GM12878 (cell line): ENCODE measurements around the gene C10orf143. TPM values are rescaled to one million over a fixed set of nuclear protein-coding genes. Genes with fewer than 3 reads are reported as not detected.

Source experiments
- ATAC-seq: fragments of 200-7000 bp; cut with Tn5 transposase; 3 replicates; pipeline ENCODE4 v1.9.1; 2020; ENCODE audit warnings: mild to moderate bottlenecking, moderate library complexity
- BruUV-seq: library from RNA; stranded (reverse); fragments of 400-500 nt; replicated peaks from 2 replicates; lab custom pipeline; 2021; lab: Mats Ljungman, UMichigan
- CTCF ChIA-PET: fragments of 300-600 bp; sonication (Branson Sonifier 250); formaldehyde crosslinking; extraction: SDS; loops from one replicate; lab custom pipeline; 2021; ENCODE audit warnings: inconsistent platforms; lab: Yijun Ruan, JAX
- POLR2A ChIA-PET: fragments of 350-600 bp; formaldehyde crosslinking; extraction: SDS; loops from one replicate; lab custom pipeline; 2021; ENCODE audit warnings: inconsistent platforms; lab: Charles Lee
- RAD21 ChIA-PET: fragments of 300-600 bp; sonication (Branson Sonifier 250); formaldehyde crosslinking; loops from one replicate; lab custom pipeline; 2023; ENCODE audit warnings: antibody characterized with exemption; ENCODE audit not compliant: unreplicated experiment; lab: Charles Lee
- SMC1A ChIA-PET: fragments of 300-600 bp; sonication (Branson Sonifier 250); formaldehyde crosslinking; loops from one replicate; lab custom pipeline; 2023; ENCODE audit not compliant: unreplicated experiment, uncharacterized antibody; lab: Charles Lee
- DNase-seq: peaks from one replicate; pipeline ENCODE4 v3.0.0-alpha.2; 2011; ENCODE audit warnings: low read depth, low spot score
- FAIRE-seq: peaks from 3 replicates; lab custom pipeline; 2011; peaks lifted over from hg19 to GRCh38; lab: Jason Lieb, UNC
- H2AFZ ChIP-seq: 2 replicates; pipeline ENCODE4 v1.6.0; 2011; ENCODE audit warnings: low read depth, low read length, control low read depth; ENCODE audit not compliant: control insufficient read depth
- H3K27ac ChIP-seq: 2 replicates; pipeline ENCODE4 v1.5.1; 2011; ENCODE audit warnings: control low read depth; ENCODE audit not compliant: control insufficient read depth, insufficient read depth
- H3K27me3 ChIP-seq, 2 experiments: replicated peaks in 1 of 2; 2 replicates each; pipeline versions ENCODE4 v1.6.0 to v1.6.1; 2011; ENCODE audit warnings: low read length in 1 of 2; ENCODE audit not compliant: control insufficient read depth in 2 of 2, insufficient read depth in 2 of 2
- H3K36me3 ChIP-seq, 2 experiments: 2 replicates each; pipeline ENCODE4 v1.5.1; 2011; ENCODE audit warnings: low read length in 1 of 2; ENCODE audit not compliant: control insufficient read depth in 2 of 2, insufficient read depth in 2 of 2
- H3K4me1 ChIP-seq: 2 replicates; pipeline ENCODE4 v1.6.1; 2011; ENCODE audit warnings: mild to moderate bottlenecking, low read length, moderate library complexity, mixed read lengths; ENCODE audit not compliant: control insufficient read depth, insufficient read depth
- H3K4me2 ChIP-seq: 2 replicates; pipeline ENCODE4 v1.6.0; 2011; ENCODE audit warnings: control low read depth; ENCODE audit not compliant: control insufficient read depth, insufficient read depth
- H3K4me3 ChIP-seq: fragments of 200-600 bp; sonication (generic); 2 replicates; pipeline ENCODE4 v1.5.1; 2016
- H3K79me2 ChIP-seq: 2 replicates; pipeline ENCODE4 v1.6.0; 2011; ENCODE audit warnings: low read length; ENCODE audit not compliant: control insufficient read depth, insufficient read depth
- H3K9ac ChIP-seq: 2 replicates; pipeline ENCODE4 v1.8.0; 2011; ENCODE audit warnings: low read length, control low read depth, mixed read lengths; ENCODE audit not compliant: control insufficient read depth, insufficient read depth
- H3K9me3 ChIP-seq: replicated peaks from 3 replicates; pipeline ENCODE4 v1.5.1; 2011; ENCODE audit warnings: mild to moderate bottlenecking, low read length; ENCODE audit not compliant: control insufficient read depth, insufficient read depth
- H4K20me1 ChIP-seq: 2 replicates; pipeline ENCODE4 v1.6.0; 2011; ENCODE audit not compliant: control insufficient read depth, insufficient read depth
- BCLAF1 ChIP-seq: fragments of 450-650 bp; IDR thresholded peaks from 2 replicates; pipeline ENCODE4 v1.6.1; 2017; ENCODE audit warnings: antibody characterized with exemption, mild to moderate bottlenecking, moderate library complexity
- EGR1 ChIP-seq, 2 experiments: IDR thresholded peaks; 1 replicate in 1 of 2; 2 replicates in 1 of 2; pipeline ENCODE4 v1.6.1; 2011 to 2012; ENCODE audit warnings: low read depth in 2 of 2, low read length in 2 of 2, borderline replicate concordance in 1 of 2, mild to moderate bottlenecking in 1 of 2, moderate library complexity in 1 of 2
- ESRRA ChIP-seq: IDR thresholded peaks from 2 replicates; pipeline ENCODE4 v1.6.1; 2012; ENCODE audit warnings: mild to moderate bottlenecking, low read length, improper control_type of control experiment
- FOXM1 ChIP-seq: IDR thresholded peaks from 2 replicates; pipeline ENCODE4 v1.6.1; 2012; ENCODE audit warnings: low read depth, mild to moderate bottlenecking, inconsistent platforms, low read length, moderate library complexity
- HSF1 ChIP-seq: fragments of 150-350 bp; IDR thresholded peaks from 2 replicates; pipeline ENCODE4 v1.6.1; 2014; ENCODE audit warnings: mild to moderate bottlenecking, low read depth, low read length
- IRF4 ChIP-seq: IDR thresholded peaks from 2 replicates; pipeline ENCODE4 v1.6.1; 2011; ENCODE audit warnings: low read depth, low read length
- JUND ChIP-seq: IDR thresholded peaks from 2 replicates; pipeline ENCODE4 v1.6.1; 2012; ENCODE audit warnings: low read depth, mild to moderate bottlenecking, low read length, improper control_type of control experiment, moderate library complexity
- NFXL1 ChIP-seq: fragments of 450-650 bp; IDR thresholded peaks from 2 replicates; pipeline ENCODE4 v1.6.1; 2017; ENCODE audit warnings: antibody characterized with exemption, mild to moderate bottlenecking, borderline replicate concordance
- NFYA ChIP-seq: IDR thresholded peaks from 2 replicates; pipeline ENCODE4 v1.6.1; 2011; ENCODE audit warnings: low read depth, mild to moderate bottlenecking, low read length, improper control_type of control experiment, borderline replicate concordance
- NFYB ChIP-seq: IDR thresholded peaks from 2 replicates; pipeline ENCODE4 v1.6.1; 2011; ENCODE audit warnings: low read depth, mild to moderate bottlenecking, low read length, improper control_type of control experiment, moderate library complexity; ENCODE audit not compliant: insufficient read depth
- NRF1 ChIP-seq: conservative IDR thresholded peaks from 2 replicates; pipeline ENCODE4 v1.6.1; 2011; ENCODE audit warnings: mild to moderate bottlenecking, low read depth, low read length, improper control_type of control experiment
- SMARCA5 ChIP-seq: fragments of 450-650 bp; IDR thresholded peaks from 2 replicates; pipeline ENCODE4 v1.6.1; 2017; ENCODE audit warnings: mild to moderate bottlenecking
- SMC3 ChIP-seq: IDR thresholded peaks from 2 replicates; pipeline ENCODE4 v1.6.1; 2011; ENCODE audit warnings: low read length, improper control_type of control experiment, borderline replicate concordance
- SPI1 ChIP-seq: IDR thresholded peaks from 2 replicates; pipeline ENCODE4 v1.6.1; 2011; ENCODE audit warnings: low read depth, mild to moderate bottlenecking, low read length, moderate library complexity, borderline replicate concordance; ENCODE audit not compliant: insufficient read depth
- SREBF1 ChIP-seq: IDR thresholded peaks from 2 replicates; pipeline ENCODE4 v1.6.1; 2012; ENCODE audit warnings: mild to moderate bottlenecking, low read length
- SUZ12 ChIP-seq: fragments of 200-600 bp; sonication (generic); IDR thresholded peaks from one replicate; pipeline ENCODE4 v1.6.1; 2018; ENCODE audit warnings: antibody characterized with exemption, mild to moderate bottlenecking; ENCODE audit not compliant: unreplicated experiment
- WRNIP1 ChIP-seq: IDR thresholded peaks from 2 replicates; pipeline ENCODE4 v1.6.1; 2011; ENCODE audit warnings: low read depth, low read length, improper control_type of control experiment, borderline replicate concordance
- YY1 ChIP-seq: IDR thresholded peaks from 2 replicates; pipeline ENCODE4 v1.6.1; 2011; ENCODE audit warnings: low read depth, mild to moderate bottlenecking, low read length
- ZNF384 ChIP-seq: IDR thresholded peaks from 2 replicates; pipeline ENCODE4 v1.6.1; 2012; ENCODE audit warnings: low read depth, mild to moderate bottlenecking, low read length, improper control_type of control experiment, borderline replicate concordance
- WGBS: methylation state at CpG from one replicate; pipeline ENCODE4 v1.1.6; 2016; ENCODE audit warnings: low lambda C conversion rate; ENCODE audit not compliant: insufficient replicate concordance, insufficient coverage; ENCODE audit errors: missing lambda C conversion rate; 5-methylcytosine and 5-hydroxymethylcytosine counted together
- in situ Hi-C: fragments of 300-500 bp; cut with MboI; formaldehyde crosslinking; loops from 9 replicates; pipeline ENCODE4 v1.14.3; 2018; ENCODE audit warnings: mixed read lengths
- intact Hi-C: fragments of 100-400 bp; cut with micrococcal nuclease; formaldehyde crosslinking; loops from one replicate; pipeline ENCODE4 v1.14.2; 2022; ENCODE audit not compliant: unreplicated experiment
- polyA plus RNA-seq, 11 experiments: library from polyadenylated mRNA; depleted of rRNA in 4 of 11; unstranded in 6 of 11; stranded (reverse) in 5 of 11; fragments of >200 nt; fragmentation: Nextera tagmentation in 4 of 11; fragmentation: Illumina TruSeq in 1 of 11; extraction: Ambion mirVana in 4 of 11; extraction: Trizol in 1 of 11; gene quantifications; 1 replicate in 1 of 11; 2 replicates in 10 of 11; pipeline versions ENCODE4 v1.2.1 to v1.2.3, GENCODE V29; 2011 to 2016; ENCODE audit warnings: inconsistent platforms in 2 of 11, missing spikeins in 2 of 11, low read depth in 1 of 11
- total RNA-seq, 4 experiments: library from RNA; depleted of rRNA in 3 of 4; stranded (reverse); fragments of >200 nt in 3 of 4; fragmentation: Illumina TruSeq in 1 of 4; extraction: Trizol in 1 of 4; gene quantifications; 2 replicates each; pipeline versions ENCODE4 v1.2.1 to v1.2.3, GENCODE V29; 2013 to 2021
- TF ChIP-seq, protein P1 (sequence below): IDR thresholded peaks from 2 replicates; pipeline ENCODE4 v1.6.1; 2011; ENCODE audit warnings: low read depth, mild to moderate bottlenecking, low read length, moderate library complexity, borderline replicate concordance; ENCODE audit errors: extremely low read depth

C10orf143 gene
- total and polyA plus RNA-seq, 10 of the 15 experiments (the other 5 are each of a cell fraction or from before 2014, with no cell fraction given), result 0.64 to 7.9 (median 2.6) TPM

DNA sequence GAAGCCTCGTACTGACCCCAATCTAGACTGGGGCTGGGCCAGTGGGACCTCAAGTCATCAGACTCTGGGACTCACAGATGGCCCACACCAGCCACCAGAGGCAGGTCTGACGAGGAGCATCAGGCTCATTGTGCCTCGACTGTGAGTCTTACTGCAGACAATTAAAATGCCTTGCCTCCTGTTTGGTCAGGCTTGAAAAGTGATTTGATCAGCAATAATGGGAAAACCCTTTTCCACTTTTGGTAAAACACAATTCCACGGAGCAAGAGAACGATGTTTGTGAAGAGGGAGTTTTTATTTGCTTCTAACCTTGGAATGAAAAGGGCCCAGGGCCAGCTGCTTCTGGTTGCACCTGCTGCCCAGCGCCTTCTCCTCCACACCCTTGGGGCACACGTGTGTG lies 43.9 kb downstream of the C10orf143 start (continued):
- TF ChIP-seq NFYA (no peak), SMARCA5 (no peak), FOXM1 (no peak), NFYB (no peak), SREBF1 (no peak), NFXL1 (no peak), IRF4 (no peak), SMC3 (no peak)
- TF ChIP-seq, protein P1, sequence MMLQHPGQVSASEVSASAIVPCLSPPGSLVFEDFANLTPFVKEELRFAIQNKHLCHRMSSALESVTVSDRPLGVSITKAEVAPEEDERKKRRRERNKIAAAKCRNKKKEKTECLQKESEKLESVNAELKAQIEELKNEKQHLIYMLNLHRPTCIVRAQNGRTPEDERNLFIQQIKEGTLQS, result no peak

GRCh38 chr10:130065251-130065650 lies 45.4 kb downstream of the C10orf143 start:
- H3K4me1 ChIP-seq, result no peaks in the 10 kb centered on the region
- H4K20me1 ChIP-seq, result no peaks in the 10 kb centered on the region
- DNase-seq, result no peak
- CTCF ChIA-PET, result no interaction called here
- BruUV-seq, result no TSS peak
- no peak overlapping the region for H3K4me3 ChIP-seq
- H3K4me2 ChIP-seq, result no peak overlapping the region
- no peak for TF ChIP-seq NRF1
- TF ChIP-seq YY1, result no peak
- no peak for TF ChIP-seq ZNF384
- TF ChIP-seq ESRRA, result no peak
- TF ChIP-seq SUZ12, result no peak
- no peak for TF ChIP-seq IRF4
- TF ChIP-seq EGR1 (IDR thresholded peaks at IDR 0.05; ENCODE audit: borderline replicate concordance in 1 of 2, low read depth in 2 of 2, low read length in 2 of 2), result no peak
- TF ChIP-seq WRNIP1, result no peak
- no peak for TF ChIP-seq BCLAF1
- no peak for TF ChIP-seq JUND
- no peak for TF ChIP-seq SPI1
- no peak for TF ChIP-seq HSF1
- TF ChIP-seq, all 136 proteins: peak for 0
- ChIA-PET POLR2A (no interaction called here), RAD21 (no interaction called here), SMC1A (no interaction called here)
- 52% methylated on average over 10 of the region's 10 CpGs for WGBS
- Histone ChIP-seq H3K9ac (no peak overlapping the region), H2AFZ (no peak overlapping the region), H3K79me2 (no peaks in the 10 kb centered on the region), H3K9me3 (no peaks in the 10 kb centered on the region), H3K36me3 (no peaks in the 10 kb centered on the region), H3K27me3 (no peaks in the 10 kb centered on the region), H3K27ac (no peak overlapping the region)
- no peak for ATAC-seq
- intact Hi-C loops, result no loop called here
- in situ Hi-C loops, result no loop called here
- FAIRE-seq, result no peak
